Testis (tissue), 2 donors: ENCODE measurements around the gene PIK3CB.

Experiments
- POLR2A ChIP-seq: fragments of 450-650 bp; IDR thresholded peaks from one replicate; pipeline ENCODE4 v1.6.1; 2017; ENCODE audit warnings: antibody characterized with exemption, mild to moderate bottlenecking, moderate library complexity
- TF ChIP-seq, protein P1 (sequence below), 3 experiments: fragments of 450-650 bp in 2 of 3; fragments of 200-600 bp in 1 of 3; sonication (generic) in 1 of 3; IDR thresholded peaks; one replicate each; pipeline ENCODE4 v1.5.1; 2016 to 2019; ENCODE audit warnings: antibody characterized with exemption in 3 of 3, mild to moderate bottlenecking in 2 of 3, moderate library complexity in 1 of 3

DNA sequence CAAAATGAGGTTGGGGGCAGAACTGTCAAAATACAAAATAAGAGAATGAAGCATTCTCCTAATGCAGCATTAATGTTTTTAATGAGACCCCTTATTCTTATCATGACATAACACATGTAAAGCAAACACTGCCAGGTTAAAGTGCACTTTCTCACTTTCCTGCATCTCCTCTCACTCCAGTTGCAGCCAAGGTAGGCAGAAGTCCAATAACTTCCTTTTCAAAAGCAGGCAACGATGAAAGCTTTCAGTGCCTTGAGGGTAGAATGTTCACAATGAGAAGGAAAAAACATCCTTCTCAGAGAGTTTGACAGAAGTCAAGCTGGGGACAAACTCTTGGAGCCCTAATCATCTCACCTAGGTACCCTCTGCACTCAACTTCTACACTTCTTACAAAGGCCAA lies 166.6 kb downstream of the PIK3CB start:
- TF ChIP-seq, protein P1, sequence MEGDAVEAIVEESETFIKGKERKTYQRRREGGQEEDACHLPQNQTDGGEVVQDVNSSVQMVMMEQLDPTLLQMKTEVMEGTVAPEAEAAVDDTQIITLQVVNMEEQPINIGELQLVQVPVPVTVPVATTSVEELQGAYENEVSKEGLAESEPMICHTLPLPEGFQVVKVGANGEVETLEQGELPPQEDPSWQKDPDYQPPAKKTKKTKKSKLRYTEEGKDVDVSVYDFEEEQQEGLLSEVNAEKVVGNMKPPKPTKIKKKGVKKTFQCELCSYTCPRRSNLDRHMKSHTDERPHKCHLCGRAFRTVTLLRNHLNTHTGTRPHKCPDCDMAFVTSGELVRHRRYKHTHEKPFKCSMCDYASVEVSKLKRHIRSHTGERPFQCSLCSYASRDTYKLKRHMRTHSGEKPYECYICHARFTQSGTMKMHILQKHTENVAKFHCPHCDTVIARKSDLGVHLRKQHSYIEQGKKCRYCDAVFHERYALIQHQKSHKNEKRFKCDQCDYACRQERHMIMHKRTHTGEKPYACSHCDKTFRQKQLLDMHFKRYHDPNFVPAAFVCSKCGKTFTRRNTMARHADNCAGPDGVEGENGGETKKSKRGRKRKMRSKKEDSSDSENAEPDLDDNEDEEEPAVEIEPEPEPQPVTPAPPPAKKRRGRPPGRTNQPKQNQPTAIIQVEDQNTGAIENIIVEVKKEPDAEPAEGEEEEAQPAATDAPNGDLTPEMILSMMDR (IDR thresholded peaks at IDR 0.05) = no peak
- TF ChIP-seq POLR2A = no peak
